ENCODE measurements around the gene ASIC3. TPM values are rescaled to one million over a fixed set of nuclear protein-coding genes. Genes with fewer than 3 reads are reported as not detected.

Gene ASIC3
- total RNA-seq, 1 donor from 2014 or later: not detected

GRCh38 chr7:151099486-151100211 lies 51.3 kb downstream of the ASIC3 start:
- no peak overlapping the region for H3K27ac ChIP-seq (ENCODE audit: low read depth, low read length)
- peaks cover 0 to 13% (median 8%) of the 10 kb centered on the region in 3 donors for H3K4me1 ChIP-seq (ENCODE audit: control insufficient read depth in 3 of 3, insufficient read depth in 3 of 3, low read length in 3 of 3)
- H3K9me3 ChIP-seq (ENCODE audit: control insufficient read depth in 3 of 3, low read length in 3 of 3): no peaks in the 10 kb centered on the region
- H3K36me3 ChIP-seq (ENCODE audit: control insufficient read depth in 3 of 3, insufficient read depth in 3 of 3, low read length in 3 of 3): peaks cover 0 to 2% (median 0%) of the 10 kb centered on the region in 3 donors
- no peaks in the 10 kb centered on the region for H3K27me3 ChIP-seq (ENCODE audit: control insufficient read depth in 3 of 3, insufficient read depth in 3 of 3, low read length in 3 of 3)
- H3K4me3 ChIP-seq (ENCODE audit: low read length in 3 of 3): no peak overlapping the region
- H3K9ac ChIP-seq (ENCODE audit: low read depth in 1 of 3, low read length in 3 of 3): no peak overlapping the region

DNA sequence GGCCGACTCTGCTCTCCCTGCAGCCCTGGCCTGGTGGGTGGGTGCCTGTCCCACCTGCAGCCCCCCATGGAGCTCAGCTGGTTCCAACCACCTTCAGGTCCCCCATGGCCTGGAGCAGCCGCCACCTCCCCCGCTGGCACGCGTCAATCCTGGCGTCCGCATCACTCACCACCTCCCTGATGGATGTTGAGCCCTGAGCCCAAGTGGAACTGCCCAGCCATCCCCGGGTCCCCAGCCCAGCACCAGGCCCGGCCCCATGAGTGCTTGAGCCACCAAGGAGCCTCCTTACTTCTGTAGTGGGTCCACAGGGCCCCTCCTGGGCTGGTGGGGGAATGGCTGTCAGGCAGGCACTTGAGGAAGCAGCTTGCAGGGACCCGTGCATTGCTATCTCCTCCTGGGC lies 52.6 kb downstream of the ASIC3 start:
- H3K9ac ChIP-seq (ENCODE audit: low read depth in 1 of 3, low read length in 3 of 3): no peak overlapping the region
- H3K27me3 ChIP-seq (ENCODE audit: control insufficient read depth in 3 of 3, insufficient read depth in 3 of 3, low read length in 3 of 3): no peaks in the 10 kb centered on the region
- no peak overlapping the region for H3K27ac ChIP-seq (ENCODE audit: low read depth, low read length)
- no peak overlapping the region for H3K4me3 ChIP-seq (ENCODE audit: low read length in 3 of 3)
- H3K4me1 ChIP-seq (ENCODE audit: control insufficient read depth in 3 of 3, insufficient read depth in 3 of 3, low read length in 3 of 3): peaks cover 0 to 12% (median 8%) of the 10 kb centered on the region in 3 donors
- no peaks in the 10 kb centered on the region for H3K36me3 ChIP-seq (ENCODE audit: control insufficient read depth in 3 of 3, insufficient read depth in 3 of 3, low read length in 3 of 3)
- H3K9me3 ChIP-seq (ENCODE audit: control insufficient read depth in 3 of 3, low read length in 3 of 3): no peaks in the 10 kb centered on the region

GRCh38 chr7:151101621-151102396 lies 53.5 kb downstream of the ASIC3 start:
- no peak overlapping the region for H3K4me3 ChIP-seq (ENCODE audit: low read length in 3 of 3)
- H3K4me1 ChIP-seq (ENCODE audit: control insufficient read depth in 3 of 3, insufficient read depth in 3 of 3, low read length in 3 of 3): peaks cover 0 to 12% (median 8%) of the 10 kb centered on the region in 3 donors
- no peak overlapping the region for H3K27ac ChIP-seq (ENCODE audit: low read depth, low read length)
- H3K27me3 ChIP-seq (ENCODE audit: control insufficient read depth in 3 of 3, insufficient read depth in 3 of 3, low read length in 3 of 3): no peaks in the 10 kb centered on the region
- no peaks in the 10 kb centered on the region for H3K9me3 ChIP-seq (ENCODE audit: control insufficient read depth in 3 of 3, low read length in 3 of 3)
- H3K36me3 ChIP-seq (ENCODE audit: control insufficient read depth in 3 of 3, insufficient read depth in 3 of 3, low read length in 3 of 3): no peaks in the 10 kb centered on the region
- H3K9ac ChIP-seq (ENCODE audit: low read depth in 1 of 3, low read length in 3 of 3): no peak overlapping the region

Other genes with a start within 250 kb of the ASIC3 start
- 18.3 TPM for gene TMEM176B, start 248.2 kb upstream of the ASIC3 start, total RNA-seq
- gene TMEM176A, start 247.8 kb upstream of the ASIC3 start, total RNA-seq: 11.0 TPM
- under 0.01 TPM for gene AOC1, start 196.0 kb upstream of the ASIC3 start, total RNA-seq
- 7.3 TPM for gene KCNH2, start 70.2 kb upstream of the ASIC3 start, total RNA-seq
- 4.7 TPM for gene NOS3, start 57.5 kb upstream of the ASIC3 start, total RNA-seq
- gene ATG9B, start 24.0 kb upstream of the ASIC3 start, total RNA-seq: not detected
- gene ABCB8, start 20.1 kb upstream of the ASIC3 start, total RNA-seq: 15.7 TPM
- 5.7 TPM for gene CDK5, start 9.4 kb downstream of the ASIC3 start, total RNA-seq
- gene SLC4A2, start 11.1 kb downstream of the ASIC3 start, total RNA-seq: 31.3 TPM
- 55.3 TPM for gene FASTK, start 32.3 kb downstream of the ASIC3 start, total RNA-seq
- gene TMUB1, start 35.0 kb downstream of the ASIC3 start, total RNA-seq: 12.5 TPM
- 28.7 TPM for gene AGAP3, start 37.9 kb downstream of the ASIC3 start, total RNA-seq
- not detected for gene GBX1, start 119.2 kb downstream of the ASIC3 start, total RNA-seq
- 3.7 TPM for gene ASB10, start 138.7 kb downstream of the ASIC3 start, total RNA-seq
- gene H2BK1, start 162.0 kb downstream of the ASIC3 start, total RNA-seq: not detected
- gene ABCF2, start 178.7 kb downstream of the ASIC3 start, total RNA-seq: 20.9 TPM
- gene CHPF2, start 184.0 kb downstream of the ASIC3 start, total RNA-seq: 16.2 TPM
- gene SMARCD3, start 200.2 kb downstream of the ASIC3 start, total RNA-seq: 101 TPM